Bronchial smooth muscle cell (primary cell): ENCODE results near the gene OR51I2. TPM values are rescaled to one million over a fixed set of nuclear protein-coding genes. Genes with fewer than 3 reads are reported as not detected.

ENCODE experiments used
- total RNA-seq: library from RNA; depleted of rRNA; stranded (reverse); fragments of >200 nt; gene quantifications from 2 replicates; pipeline ENCODE4 v1.2.1, GENCODE V29; 2014

The OR51I2 gene
- not detected in 2 replicates for total RNA-seq

GRCh38 chr11:5449023-5449422 lies at the start of gene OR51I2:
TSS of gene OR51I2 (plus strand) at chr11:5449323. CDS start at chr11:5453489, 4,166 bp downstream.

GRCh38 chr11:5421811-5422210 lies 27.3 kb upstream of the OR51I2 start, which contains the start of gene OR51Q1:
TSS of gene OR51Q1 (plus strand) at chr11:5422111. CDS start at chr11:5422201, 90 bp downstream.

DNA sequence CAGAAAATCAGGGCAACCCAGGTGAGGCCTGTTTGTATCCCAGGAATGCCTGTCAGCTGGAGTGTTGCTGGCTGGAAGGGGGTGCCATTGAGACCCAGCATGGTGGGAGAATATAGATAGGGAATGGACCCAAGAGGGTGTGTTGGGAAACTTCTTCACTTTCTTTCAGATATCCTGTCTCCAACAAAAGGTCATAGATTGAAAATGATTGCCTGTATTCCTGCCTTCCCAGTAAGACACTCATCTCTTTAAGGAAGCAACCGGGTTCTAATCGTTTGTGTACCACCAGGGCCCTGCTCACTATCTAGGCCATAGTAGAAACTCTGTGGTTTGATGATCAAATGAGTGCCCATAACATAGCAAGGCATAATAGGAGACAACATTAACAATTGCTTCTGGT lies 7.7 kb upstream of the OR51I2 start, which contains the start of gene OR51I1:
OR51I1 (minus strand) TSS at position 101 of the 400 bp plus-strand sequence; CDS start at position 101, 0 bp downstream.

GRCh38 chr11:5488385-5488784 lies 39.3 kb downstream of the OR51I2 start, which contains the start of gene OR52D1:
TSS of gene OR52D1 (plus strand) at chr11:5488685. CDS start at chr11:5488707, 22 bp downstream.

Other genes with a start within 250 kb of the OR51I2 start
- gene OR51V1, start 248.6 kb upstream of the OR51I2 start, total RNA-seq, result not detected in 2 replicates
- gene HBB, start 222.3 kb upstream of the OR51I2 start, total RNA-seq, result not detected in 2 replicates
- gene HBD, start 214.8 kb upstream of the OR51I2 start, total RNA-seq, result 0.34 TPM in 1 of 2 replicates, not detected in the other
- gene HBG1, start 199.5 kb upstream of the OR51I2 start, total RNA-seq, result not detected in 2 replicates
- 0.32 TPM in 1 of 2 replicates, not detected in the other for gene HBG2, start 194.5 kb upstream of the OR51I2 start, total RNA-seq
- gene HBE1, start 179.4 kb upstream of the OR51I2 start, total RNA-seq, result 0.09 TPM in 1 of 2 replicates, not detected in the other
- gene OR51B4, start 147.4 kb upstream of the OR51I2 start, total RNA-seq, result not detected in 2 replicates
- not detected in 2 replicates for gene OR51B2, start 125.0 kb upstream of the OR51I2 start, total RNA-seq
- 0.26 and 0.32 TPM in 2 replicates for gene OR51B5, start 105.8 kb upstream of the OR51I2 start, total RNA-seq
- not detected in 2 replicates for gene OR51B6, start 97.8 kb upstream of the OR51I2 start, total RNA-seq
- not detected in 2 replicates for gene OR51M1, start 65.5 kb upstream of the OR51I2 start, total RNA-seq
- gene OR51Q1, start 27.2 kb upstream of the OR51I2 start, total RNA-seq, result not detected in 2 replicates
- gene OR51I1, start 7.8 kb upstream of the OR51I2 start, total RNA-seq, result 0.60 TPM in 1 of 2 replicates, not detected in the other
- gene OR52D1, start 39.4 kb downstream of the OR51I2 start, total RNA-seq, result not detected in 2 replicates
- gene UBQLN3, start 60.6 kb downstream of the OR51I2 start, total RNA-seq, result 0.09 and 0.16 TPM in 2 replicates
- gene UBQLNL, start 67.4 kb downstream of the OR51I2 start, total RNA-seq, result 0.16 and 0.17 TPM in 2 replicates
- 0.60 and 0.63 TPM in 2 replicates for gene OR52H1, start 99.2 kb downstream of the OR51I2 start, total RNA-seq
- not detected in 2 replicates for gene OR52B6, start 131.6 kb downstream of the OR51I2 start, total RNA-seq
- 2.5 and 3.8 TPM in 2 replicates for gene TRIM6, start 147.3 kb downstream of the OR51I2 start, total RNA-seq
- gene TRIM34, start 175.7 kb downstream of the OR51I2 start, total RNA-seq, result 19.4 and 23.1 TPM in 2 replicates
- gene TRIM5, start 235.8 kb downstream of the OR51I2 start, total RNA-seq, result 37.8 and 45.6 TPM in 2 replicates
- 151 and 208 TPM in 2 replicates for gene TRIM22, start 240.5 kb downstream of the OR51I2 start, total RNA-seq